Measurements from ENCODE around the gene CPLX1. TPM values are rescaled to one million over a fixed set of nuclear protein-coding genes. Genes with fewer than 3 reads are reported as not detected.
A peak's percentile ranks its signal among the peaks of the same experiment; 100 is the strongest.

CPLX1 gene
- total RNA-seq, 2 donors from 2014 or later: 3.1 to 3.7 TPM

- no peaks in the 10 kb centered on the region for H3K36me3 Mint-ChIP-seq (ENCODE audit: low read depth)
- ATAC-seq: no peak
- no peaks in the 10 kb centered on the region for H3K9me3 ChIP-seq (ENCODE audit: control insufficient read depth, low read length, poor library complexity, severe bottlenecking)
- H3K4me3 Mint-ChIP-seq: no peak overlapping the region
- no peak overlapping the region for H3K27ac Mint-ChIP-seq
- H3K4me1 Mint-ChIP-seq: peaks cover 5% of the 10 kb centered on the region
- H3K27me3 Mint-ChIP-seq: no peaks in the 10 kb centered on the region
- DNase-seq: no peak
These were observed 8.6 kb upstream of the CPLX1 start for GRCh38 chr4:834368-835147.

- ATAC-seq (no peak), DNase-seq (no peak)
- no peaks in the 10 kb centered on the region for H3K36me3 Mint-ChIP-seq (ENCODE audit: low read depth)
- H3K4me3 Mint-ChIP-seq: no peak overlapping the region
- H3K9me3 ChIP-seq (ENCODE audit: control insufficient read depth, low read length, poor library complexity, severe bottlenecking): no peaks in the 10 kb centered on the region
- no peak overlapping the region for H3K27ac Mint-ChIP-seq
- peaks cover 3% of the 10 kb centered on the region for H3K27me3 Mint-ChIP-seq
- peaks cover 5% of the 10 kb centered on the region for H3K4me1 Mint-ChIP-seq
These were observed 7.9 kb upstream of the CPLX1 start for GRCh38 chr4:833731-834367.

- H3K36me3 Mint-ChIP-seq (ENCODE audit: low read depth): peaks cover 2% of the 10 kb centered on the region
These were observed 7.2 kb upstream of the CPLX1 start for GRCh38 chr4:833156-833555.

GRCh38 chr4:832536-832935 lies 6.6 kb upstream of the CPLX1 start:
- no peak for DNase-seq
- H3K4me3 Mint-ChIP-seq: no peak overlapping the region
- peaks cover 9% of the 10 kb centered on the region for H3K4me1 Mint-ChIP-seq
- H3K27me3 Mint-ChIP-seq: peaks cover 16% of the 10 kb centered on the region
- no peak overlapping the region for H3K27ac Mint-ChIP-seq
- no peak for ATAC-seq
- peaks cover 5% of the 10 kb centered on the region for H3K36me3 Mint-ChIP-seq (ENCODE audit: low read depth)
- H3K9me3 ChIP-seq (ENCODE audit: control insufficient read depth, low read length, poor library complexity, severe bottlenecking): no peaks in the 10 kb centered on the region

More at GRCh38 chr4:833156-833555, 7.2 kb upstream of the CPLX1 start:
- H3K4me3 Mint-ChIP-seq: no peak overlapping the region
- H3K9me3 ChIP-seq (ENCODE audit: control insufficient read depth, low read length, poor library complexity, severe bottlenecking): no peaks in the 10 kb centered on the region
- no peak overlapping the region for H3K27ac Mint-ChIP-seq
- DNase-seq (no peak), ATAC-seq (no peak)
- H3K4me1 Mint-ChIP-seq: peaks cover 6% of the 10 kb centered on the region
- H3K27me3 Mint-ChIP-seq: peaks cover 10% of the 10 kb centered on the region

- Mint-ChIP-seq H3K27me3 (peaks cover 19% of the 10 kb centered on the region), H3K4me1 (peaks cover 9% of the 10 kb centered on the region), H3K36me3 (ENCODE audit: low read depth) (peaks cover 5% of the 10 kb centered on the region), H3K27ac (no peak overlapping the region), H3K4me3 (no peak overlapping the region)
- ATAC-seq: no peak
- H3K9me3 ChIP-seq (ENCODE audit: control insufficient read depth, low read length, poor library complexity, severe bottlenecking): no peaks in the 10 kb centered on the region
- DNase-seq: no peak
These were observed 6.2 kb upstream of the CPLX1 start for GRCh38 chr4:832108-832507.

GRCh38 chr4:831483-831805 lies 5.5 kb upstream of the CPLX1 start:
- Mint-ChIP-seq H3K4me1 (peaks cover 9% of the 10 kb centered on the region), H3K4me3 (no peak overlapping the region), H3K27me3 (peaks cover 19% of the 10 kb centered on the region), H3K27ac (no peak overlapping the region), H3K36me3 (ENCODE audit: low read depth) (peaks cover 5% of the 10 kb centered on the region)
- DNase-seq (no peak), ATAC-seq (no peak)
- no peaks in the 10 kb centered on the region for H3K9me3 ChIP-seq (ENCODE audit: control insufficient read depth, low read length, poor library complexity, severe bottlenecking)

GRCh38 chr4:830601-831482 lies 4.9 kb upstream of the CPLX1 start:
- no peaks in the 10 kb centered on the region for H3K9me3 ChIP-seq (ENCODE audit: control insufficient read depth, low read length, poor library complexity, severe bottlenecking)
- no peak overlapping the region for H3K4me3 Mint-ChIP-seq
- ATAC-seq (no peak), DNase-seq (no peak)
- peaks cover 9% of the 10 kb centered on the region for H3K4me1 Mint-ChIP-seq
- H3K27ac Mint-ChIP-seq: no peak overlapping the region
- peaks cover 19% of the 10 kb centered on the region for H3K27me3 Mint-ChIP-seq
- peaks cover 5% of the 10 kb centered on the region for H3K36me3 Mint-ChIP-seq (ENCODE audit: low read depth)

- no peak for ATAC-seq
- peaks cover 19% of the 10 kb centered on the region for H3K27me3 Mint-ChIP-seq
- no peak overlapping the region for H3K27ac Mint-ChIP-seq
- no peak for DNase-seq
- H3K36me3 Mint-ChIP-seq (ENCODE audit: low read depth): peaks cover 5% of the 10 kb centered on the region
- H3K4me3 Mint-ChIP-seq: no peak overlapping the region
- peaks cover 9% of the 10 kb centered on the region for H3K4me1 Mint-ChIP-seq
- H3K9me3 ChIP-seq (ENCODE audit: control insufficient read depth, low read length, poor library complexity, severe bottlenecking): no peaks in the 10 kb centered on the region
These were observed 4.1 kb upstream of the CPLX1 start for GRCh38 chr4:829761-830600.

GRCh38 chr4:829291-829690 lies 3.4 kb upstream of the CPLX1 start:
- H3K9me3 ChIP-seq (ENCODE audit: control insufficient read depth, low read length, poor library complexity, severe bottlenecking): no peaks in the 10 kb centered on the region
- H3K27ac Mint-ChIP-seq: no peak overlapping the region
- DNase-seq (no peak), ATAC-seq (no peak)
- peaks cover 9% of the 10 kb centered on the region for H3K4me1 Mint-ChIP-seq
- no peak overlapping the region for H3K4me3 Mint-ChIP-seq
- peaks cover 5% of the 10 kb centered on the region for H3K36me3 Mint-ChIP-seq (ENCODE audit: low read depth)
- H3K27me3 Mint-ChIP-seq: peaks cover 19% of the 10 kb centered on the region

- H3K4me3 Mint-ChIP-seq: no peak overlapping the region
- ATAC-seq (no peak), DNase-seq (no peak)
- H3K4me1 Mint-ChIP-seq: peaks cover 9% of the 10 kb centered on the region
- peaks cover 23% of the 10 kb centered on the region for H3K27me3 Mint-ChIP-seq
- no peaks in the 10 kb centered on the region for H3K9me3 ChIP-seq (ENCODE audit: control insufficient read depth, low read length, poor library complexity, severe bottlenecking)
- peaks cover 5% of the 10 kb centered on the region for H3K36me3 Mint-ChIP-seq (ENCODE audit: low read depth)
- no peak overlapping the region for H3K27ac Mint-ChIP-seq
These were observed 2.8 kb upstream of the CPLX1 start for GRCh38 chr4:828641-829271.

- H3K9me3 ChIP-seq (ENCODE audit: control insufficient read depth, low read length, poor library complexity, severe bottlenecking): no peaks in the 10 kb centered on the region
- Mint-ChIP-seq H3K36me3 (ENCODE audit: low read depth) (peaks cover 5% of the 10 kb centered on the region), H3K27me3 (peaks cover 36% of the 10 kb centered on the region), H3K4me3 (peak overlapping the region; percentile 81), H3K27ac (no peak overlapping the region), H3K4me1 (peaks cover 5% of the 10 kb centered on the region)
- no peak for ATAC-seq
- no peak for DNase-seq
These were observed 1.5 kb upstream of the CPLX1 start for GRCh38 chr4:827209-828081.

Data from T-helper 17 cell (primary cell).